Measurements from ENCODE around the gene RABGAP1. TPM values are rescaled to one million over a fixed set of nuclear protein-coding genes. Genes with fewer than 3 reads are reported as not detected.

RABGAP1 gene
- total RNA-seq, 2 experiments from 2014 or later: 16.8 to 46.6 TPM

- intact Hi-C loops (cut with micrococcal nuclease; ENCODE audit: unreplicated experiment): no loop called here
- Histone ChIP-seq H2AFZ (ENCODE audit: low read length) (no peak overlapping the region), H3K9me3 (ENCODE audit: low read length) (peaks cover 6% of the 10 kb centered on the region; the same call in 1 of the 2 replicates), H3K9me2 (ENCODE audit: insufficient read depth, low read length) (no peaks in the 10 kb centered on the region), H3K4me3 (ENCODE audit: low read depth, low read length, poor library complexity, severe bottlenecking) (no peak overlapping the region), H3K4me2 (ENCODE audit: low read length) (no peak overlapping the region), H3K36me3 (ENCODE audit: insufficient read depth, low read length) (peaks cover 94% of the 10 kb centered on the region), H4K20me1 (ENCODE audit: insufficient read depth, low read length) (no peaks in the 10 kb centered on the region), H3K4me1 (ENCODE audit: insufficient read depth, low read length, poor library complexity, severe bottlenecking) (peaks cover 40% of the 10 kb centered on the region), H3K79me2 (ENCODE audit: insufficient read depth, low read depth, low read length) (no peaks in the 10 kb centered on the region), H3K27ac (ENCODE audit: low read depth, low read length, poor library complexity, severe bottlenecking) (no peak overlapping the region)
- POLR2A ChIA-PET: interaction anchor here (0.6 to 1.1 kb wide), 3 partner anchors 9 to 231 kb away, joined by 3 to 7 read pairs (median 3); no protein-coding TSS in a partner anchor
- DNase-seq (ENCODE audit: low spot score): no peak
- TF ChIP-seq EZH2phosphoT487 (IDR thresholded peaks at IDR 0.05; ENCODE audit: borderline replicate concordance, low read depth, low read length): no peak
- TF ChIP-seq, protein P1, sequence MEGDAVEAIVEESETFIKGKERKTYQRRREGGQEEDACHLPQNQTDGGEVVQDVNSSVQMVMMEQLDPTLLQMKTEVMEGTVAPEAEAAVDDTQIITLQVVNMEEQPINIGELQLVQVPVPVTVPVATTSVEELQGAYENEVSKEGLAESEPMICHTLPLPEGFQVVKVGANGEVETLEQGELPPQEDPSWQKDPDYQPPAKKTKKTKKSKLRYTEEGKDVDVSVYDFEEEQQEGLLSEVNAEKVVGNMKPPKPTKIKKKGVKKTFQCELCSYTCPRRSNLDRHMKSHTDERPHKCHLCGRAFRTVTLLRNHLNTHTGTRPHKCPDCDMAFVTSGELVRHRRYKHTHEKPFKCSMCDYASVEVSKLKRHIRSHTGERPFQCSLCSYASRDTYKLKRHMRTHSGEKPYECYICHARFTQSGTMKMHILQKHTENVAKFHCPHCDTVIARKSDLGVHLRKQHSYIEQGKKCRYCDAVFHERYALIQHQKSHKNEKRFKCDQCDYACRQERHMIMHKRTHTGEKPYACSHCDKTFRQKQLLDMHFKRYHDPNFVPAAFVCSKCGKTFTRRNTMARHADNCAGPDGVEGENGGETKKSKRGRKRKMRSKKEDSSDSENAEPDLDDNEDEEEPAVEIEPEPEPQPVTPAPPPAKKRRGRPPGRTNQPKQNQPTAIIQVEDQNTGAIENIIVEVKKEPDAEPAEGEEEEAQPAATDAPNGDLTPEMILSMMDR (conservative IDR thresholded peaks at IDR 0.05; ENCODE audit: low read length): no peak
- CTCF ChIA-PET (ENCODE audit: unreplicated experiment): no interaction called here
- no TSS peak for BruUV-seq (replicated peaks)
Measured at GRCh38 chr9:123097430-123098095, 156.7 kb downstream of the RABGAP1 start.

DNA sequence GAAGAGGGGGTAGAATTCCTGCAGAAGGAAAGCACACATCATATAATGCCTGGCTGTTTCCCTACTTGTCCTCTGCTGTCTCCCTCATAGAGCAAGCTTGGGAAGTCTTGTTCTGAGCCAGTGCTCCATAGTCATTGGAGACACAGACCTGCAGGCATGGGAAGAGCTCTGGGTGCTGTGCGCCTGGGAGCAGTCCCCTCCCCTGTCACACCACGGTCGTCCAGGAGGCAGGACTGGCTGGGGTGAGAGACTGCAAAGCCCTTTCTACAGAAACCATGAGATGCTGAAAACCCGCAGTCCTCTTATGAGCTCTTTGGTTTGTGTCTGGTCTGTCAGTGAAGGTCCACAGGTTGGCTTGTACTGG, 157.3 kb downstream of the RABGAP1 start:
- CTCF ChIA-PET (ENCODE audit: unreplicated experiment): no interaction called here
- Histone ChIP-seq H3K9me3 (ENCODE audit: low read length) (peaks cover 6% of the 10 kb centered on the region; the same call in 1 of the 2 replicates), H3K4me3 (ENCODE audit: low read depth, low read length, poor library complexity, severe bottlenecking) (no peak overlapping the region), H3K36me3 (ENCODE audit: insufficient read depth, low read length) (peaks cover 94% of the 10 kb centered on the region), H3K4me1 (ENCODE audit: insufficient read depth, low read length, poor library complexity, severe bottlenecking) (peaks cover 40% of the 10 kb centered on the region), H3K4me2 (ENCODE audit: low read length) (no peak overlapping the region), H2AFZ (ENCODE audit: low read length) (no peak overlapping the region), H3K27ac (ENCODE audit: low read depth, low read length, poor library complexity, severe bottlenecking) (no peak overlapping the region), H3K79me2 (ENCODE audit: insufficient read depth, low read depth, low read length) (no peaks in the 10 kb centered on the region), H4K20me1 (ENCODE audit: insufficient read depth, low read length) (no peaks in the 10 kb centered on the region), H3K9me2 (ENCODE audit: insufficient read depth, low read length) (no peaks in the 10 kb centered on the region)
- intact Hi-C loops (cut with micrococcal nuclease; ENCODE audit: unreplicated experiment): no loop called here
- POLR2A ChIA-PET: interaction anchor here (0.6 to 1.1 kb wide), 3 partner anchors 10 to 228 kb away, joined by 3 to 6 read pairs (median 3); no protein-coding TSS in a partner anchor
- TF ChIP-seq, protein P1 (conservative IDR thresholded peaks at IDR 0.05; ENCODE audit: low read length): no peak
- no peak for TF ChIP-seq EZH2phosphoT487 (IDR thresholded peaks at IDR 0.05; ENCODE audit: borderline replicate concordance, low read depth, low read length)
- BruUV-seq (replicated peaks): no TSS peak
- DNase-seq (ENCODE audit: low spot score): no peak

- Histone ChIP-seq H3K27ac (ENCODE audit: low read depth, low read length, poor library complexity, severe bottlenecking) (no peak overlapping the region), H2AFZ (ENCODE audit: low read length) (no peak overlapping the region), H3K79me2 (ENCODE audit: insufficient read depth, low read depth, low read length) (no peaks in the 10 kb centered on the region), H3K4me1 (ENCODE audit: insufficient read depth, low read length, poor library complexity, severe bottlenecking) (peaks cover 35% of the 10 kb centered on the region), H3K9me3 (ENCODE audit: low read length) (peaks cover 2% of the 10 kb centered on the region; the same call in 1 of the 2 replicates), H3K9me2 (ENCODE audit: insufficient read depth, low read length) (no peaks in the 10 kb centered on the region), H3K4me2 (ENCODE audit: low read length) (no peak overlapping the region), H3K36me3 (ENCODE audit: insufficient read depth, low read length) (peaks cover 92% of the 10 kb centered on the region), H4K20me1 (ENCODE audit: insufficient read depth, low read length) (no peaks in the 10 kb centered on the region), H3K4me3 (ENCODE audit: low read depth, low read length, poor library complexity, severe bottlenecking) (no peak overlapping the region)
- ChIA-PET POLR2A (no interaction called here), CTCF (ENCODE audit: unreplicated experiment) (no interaction called here)
- TF ChIP-seq EZH2phosphoT487 (IDR thresholded peaks at IDR 0.05; ENCODE audit: borderline replicate concordance, low read depth, low read length): no peak
- TF ChIP-seq, protein P1 (conservative IDR thresholded peaks at IDR 0.05; ENCODE audit: low read length): no peak
- BruUV-seq (replicated peaks): no TSS peak
- intact Hi-C loops (cut with micrococcal nuclease; ENCODE audit: unreplicated experiment): no loop called here
- no peak for DNase-seq (ENCODE audit: low spot score)
Measured at GRCh38 chr9:123099042-123099441, 158.2 kb downstream of the RABGAP1 start.
